Measurements from ENCODE around the gene ZMYND10.

Gene ZMYND10

GRCh38 chr3:50345586-50346234 lies at the start of gene ZMYND10:
ZMYND10 (minus strand) TSS chr3:50345732; CDS start chr3:50345579, 153 bp downstream.
- DNase-seq = peak; percentile 11 to 31

GRCh38 chr3:50393061-50393460 lies 47.5 kb upstream of the ZMYND10 start:
- DNase-seq = no peak

GRCh38 chr3:50392101-50392715 lies 46.7 kb upstream of the ZMYND10 start:
- DNase-seq = no peak

- no peak for DNase-seq
Observed at GRCh38 chr3:50390508-50391224, 45.1 kb upstream of the ZMYND10 start.

- no peak for DNase-seq
Observed at GRCh38 chr3:50389414-50389767, 43.9 kb upstream of the ZMYND10 start.

- DNase-seq = no peak
Observed at GRCh38 chr3:50388720-50389413, 43.3 kb upstream of the ZMYND10 start.

- DNase-seq = no peak
Observed at GRCh38 chr3:50388016-50388719, 42.6 kb upstream of the ZMYND10 start.

GRCh38 chr3:50385754-50386153 lies 40.2 kb upstream of the ZMYND10 start:
- DNase-seq = no peak

- no peak for DNase-seq
Observed at GRCh38 chr3:50383750-50384149, 38.2 kb upstream of the ZMYND10 start.

GRCh38 chr3:50382722-50383121 lies 37.2 kb upstream of the ZMYND10 start:
- DNase-seq = no peak

- peak in 1 of 2 experiments; percentile 17 for DNase-seq
Observed at GRCh38 chr3:50381383-50381782, 35.9 kb upstream of the ZMYND10 start.

GRCh38 chr3:50380405-50381085 lies 35.0 kb upstream of the ZMYND10 start:
- no peak for DNase-seq

- no peak for DNase-seq
Observed at GRCh38 chr3:50378757-50379156, 33.2 kb upstream of the ZMYND10 start.

GRCh38 chr3:50378024-50378423 lies 32.5 kb upstream of the ZMYND10 start:
- DNase-seq = no peak

GRCh38 chr3:50375258-50375931 lies 29.9 kb upstream of the ZMYND10 start:
- DNase-seq = no peak

GRCh38 chr3:50374363-50375257 lies 29.1 kb upstream of the ZMYND10 start:
- DNase-seq = no peak

GRCh38 chr3:50373146-50374051 lies 27.9 kb upstream of the ZMYND10 start:
- DNase-seq = no peak

- DNase-seq = no peak
Observed at GRCh38 chr3:50372349-50372748, 26.8 kb upstream of the ZMYND10 start.

- DNase-seq = no peak
Observed at GRCh38 chr3:50371133-50371685, 25.7 kb upstream of the ZMYND10 start.

All from NCI-H2081 (cell line).